Lower lobe of right lung (tissue), 2 donors: ENCODE results near the gene XPNPEP2. TPM values are rescaled to one million over a fixed set of nuclear protein-coding genes. Genes with fewer than 3 reads are reported as not detected.

ENCODE experiments used
- ATAC-seq, 2 donors: fragments of 200-7000 bp; cut with Tn5 transposase; one replicate each; pipeline ENCODE4 v1.9.1; 2020 to 2022; ENCODE audit warnings: mild to moderate bottlenecking in 2 of 2, moderate library complexity in 2 of 2
- DNase-seq: peaks from one replicate; pipeline ENCODE4 v3.0.0-alpha.2; 2020
- H3K27ac ChIP-seq: fragments of 200-600 bp; one replicate; pipeline ENCODE4 v1.8.0; 2022
- H3K27me3 ChIP-seq: fragments of 200-600 bp; one replicate; pipeline ENCODE4 v1.8.0; 2022; ENCODE audit warnings: low read depth
- H3K36me3 ChIP-seq: fragments of 200-600 bp; one replicate; pipeline ENCODE4 v1.8.0; 2022; ENCODE audit warnings: mild to moderate bottlenecking
- H3K4me1 ChIP-seq: fragments of 200-600 bp; one replicate; pipeline ENCODE4 v1.8.0; 2022
- H3K4me3 ChIP-seq: fragments of 200-600 bp; one replicate; pipeline ENCODE4 v1.8.0; 2022; ENCODE audit warnings: mild to moderate bottlenecking
- H3K9me3 ChIP-seq: fragments of 200-600 bp; one replicate; pipeline ENCODE4 v1.8.0; 2022
- intact Hi-C: fragments of 100-400 bp; cut with DNase I; formaldehyde crosslinking; loops from one replicate; pipeline ENCODE4 v1.11.0; 2022
- total RNA-seq: library from RNA; stranded (reverse); fragmentation: NEBNext Ultra II Directional; extraction: Animal tissue kit (Norgen Biotek cat#: 25700); gene quantifications from one replicate; pipeline ENCODE4 v1.2.1, GENCODE V29; 2021
- TF ChIP-seq, protein P1 (sequence below): fragments of 200-600 bp; IDR thresholded peaks from one replicate; pipeline ENCODE4 v1.8.0; 2022; ENCODE audit warnings: antibody characterized with exemption, mild to moderate bottlenecking
- donor health status: DM: no; HTN: yes; CAD: no; lungs with severe emphysema.

Gene XPNPEP2
- total RNA-seq, 1 donor from 2014 or later = 2.9 TPM

- H3K36me3 ChIP-seq = peaks cover 7% of the 10 kb centered on the region
- no peaks in the 10 kb centered on the region for H3K9me3 ChIP-seq
- H3K4me1 ChIP-seq = no peaks in the 10 kb centered on the region
- no peak for DNase-seq
- no peak for ATAC-seq
- intact Hi-C loops = no loop called here
- H3K27me3 ChIP-seq = no peaks in the 10 kb centered on the region
- H3K27ac ChIP-seq = no peak overlapping the region
- H3K4me3 ChIP-seq = no peak overlapping the region
- TF ChIP-seq, protein P1, sequence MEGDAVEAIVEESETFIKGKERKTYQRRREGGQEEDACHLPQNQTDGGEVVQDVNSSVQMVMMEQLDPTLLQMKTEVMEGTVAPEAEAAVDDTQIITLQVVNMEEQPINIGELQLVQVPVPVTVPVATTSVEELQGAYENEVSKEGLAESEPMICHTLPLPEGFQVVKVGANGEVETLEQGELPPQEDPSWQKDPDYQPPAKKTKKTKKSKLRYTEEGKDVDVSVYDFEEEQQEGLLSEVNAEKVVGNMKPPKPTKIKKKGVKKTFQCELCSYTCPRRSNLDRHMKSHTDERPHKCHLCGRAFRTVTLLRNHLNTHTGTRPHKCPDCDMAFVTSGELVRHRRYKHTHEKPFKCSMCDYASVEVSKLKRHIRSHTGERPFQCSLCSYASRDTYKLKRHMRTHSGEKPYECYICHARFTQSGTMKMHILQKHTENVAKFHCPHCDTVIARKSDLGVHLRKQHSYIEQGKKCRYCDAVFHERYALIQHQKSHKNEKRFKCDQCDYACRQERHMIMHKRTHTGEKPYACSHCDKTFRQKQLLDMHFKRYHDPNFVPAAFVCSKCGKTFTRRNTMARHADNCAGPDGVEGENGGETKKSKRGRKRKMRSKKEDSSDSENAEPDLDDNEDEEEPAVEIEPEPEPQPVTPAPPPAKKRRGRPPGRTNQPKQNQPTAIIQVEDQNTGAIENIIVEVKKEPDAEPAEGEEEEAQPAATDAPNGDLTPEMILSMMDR = no peak
These were observed 48.7 kb downstream of the XPNPEP2 start for GRCh38 chrX:129787336-129788055.

DNA sequence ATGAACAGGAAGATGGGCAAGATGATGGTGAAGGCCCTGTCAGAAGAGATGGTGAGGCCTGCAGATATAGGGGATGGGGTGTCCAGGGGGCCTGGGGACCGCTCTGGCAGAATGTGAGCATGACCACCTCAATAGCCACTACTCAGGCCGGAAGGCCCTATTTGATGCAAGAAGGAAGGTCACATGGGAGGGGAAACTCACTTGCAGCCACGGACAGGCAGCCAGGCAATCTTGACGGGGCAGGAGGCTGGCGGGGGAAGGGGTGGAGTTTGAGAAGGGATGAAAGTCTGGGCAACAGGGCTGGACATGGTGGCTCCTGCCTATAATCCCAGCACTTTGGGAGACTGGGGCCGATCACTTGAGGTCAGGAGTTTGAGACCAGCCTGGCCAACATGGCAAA is 49.7 kb downstream of the XPNPEP2 start:
- H3K4me3 ChIP-seq = no peak overlapping the region
- intact Hi-C loops = no loop called here
- H3K9me3 ChIP-seq = no peaks in the 10 kb centered on the region
- ATAC-seq (no peak), DNase-seq (no peak)
- TF ChIP-seq, protein P1 = no peak
- H3K27me3 ChIP-seq = no peaks in the 10 kb centered on the region
- no peak overlapping the region for H3K27ac ChIP-seq
- peaks cover 9% of the 10 kb centered on the region for H3K36me3 ChIP-seq
- H3K4me1 ChIP-seq = no peaks in the 10 kb centered on the region

DNA sequence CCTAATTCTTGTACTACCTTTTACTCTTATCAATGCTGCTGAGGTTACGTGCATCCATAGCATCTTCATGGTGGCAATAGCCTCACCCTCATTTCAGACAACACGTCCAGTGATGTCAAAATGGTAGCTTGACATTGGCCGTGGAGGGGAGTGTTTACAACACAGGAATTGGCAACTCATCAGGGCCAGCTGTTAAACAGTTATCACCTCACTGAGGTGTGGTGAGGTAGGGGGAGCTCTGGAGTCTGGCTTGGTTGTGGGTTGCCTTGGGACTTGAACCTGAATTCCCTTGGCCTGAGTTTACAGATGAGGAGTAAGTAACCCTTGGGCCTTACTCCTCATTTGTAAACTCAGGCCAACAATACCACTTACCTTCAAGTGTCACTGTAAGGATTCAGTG is 51.4 kb downstream of the XPNPEP2 start:
- no peak for ATAC-seq
- H3K27ac ChIP-seq = no peak overlapping the region
- no peak for DNase-seq
- no peaks in the 10 kb centered on the region for H3K4me1 ChIP-seq
- peaks cover 9% of the 10 kb centered on the region for H3K36me3 ChIP-seq
- TF ChIP-seq, protein P1 = no peak
- no peaks in the 10 kb centered on the region for H3K27me3 ChIP-seq
- intact Hi-C loops = no loop called here
- H3K4me3 ChIP-seq = no peak overlapping the region
- no peaks in the 10 kb centered on the region for H3K9me3 ChIP-seq

DNA sequence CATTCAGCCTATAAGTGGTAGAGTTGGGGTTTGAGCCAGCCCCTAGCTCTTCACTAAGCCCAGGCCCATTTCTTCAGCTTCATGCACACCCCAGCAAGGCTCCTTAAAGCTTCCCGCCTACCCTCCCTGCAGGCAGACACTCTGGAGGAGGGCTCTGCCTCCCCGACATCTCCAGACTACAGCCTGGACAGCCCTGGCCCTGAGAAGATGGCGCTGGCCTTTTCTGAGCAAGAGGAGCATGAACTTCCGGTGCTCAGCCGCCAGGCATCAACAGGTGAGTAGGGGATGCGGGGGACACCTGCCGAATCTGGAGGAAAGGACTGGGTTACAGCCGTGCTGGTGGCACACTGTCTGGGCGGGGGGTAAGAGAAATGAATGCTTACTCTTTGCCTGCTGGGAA is 52.0 kb downstream of the XPNPEP2 start:
- TF ChIP-seq, protein P1 = no peak
- Histone ChIP-seq H3K27me3 (no peaks in the 10 kb centered on the region), H3K36me3 (peaks cover 9% of the 10 kb centered on the region), H3K4me1 (no peaks in the 10 kb centered on the region), H3K27ac (no peak overlapping the region), H3K9me3 (no peaks in the 10 kb centered on the region), H3K4me3 (no peak overlapping the region)
- DNase-seq (no peak), ATAC-seq (no peak)
- intact Hi-C loops = no loop called here

GRCh38 chrX:129791336-129791735 is 52.6 kb downstream of the XPNPEP2 start:
- ATAC-seq (no peak), DNase-seq (no peak)
- Histone ChIP-seq H3K27ac (no peak overlapping the region), H3K27me3 (no peaks in the 10 kb centered on the region), H3K4me3 (no peak overlapping the region), H3K36me3 (peaks cover 9% of the 10 kb centered on the region), H3K9me3 (no peaks in the 10 kb centered on the region), H3K4me1 (no peaks in the 10 kb centered on the region)
- intact Hi-C loops = no loop called here
- TF ChIP-seq, protein P1 = no peak
